ENCODE measurements around the gene TMEM253.

DNA sequence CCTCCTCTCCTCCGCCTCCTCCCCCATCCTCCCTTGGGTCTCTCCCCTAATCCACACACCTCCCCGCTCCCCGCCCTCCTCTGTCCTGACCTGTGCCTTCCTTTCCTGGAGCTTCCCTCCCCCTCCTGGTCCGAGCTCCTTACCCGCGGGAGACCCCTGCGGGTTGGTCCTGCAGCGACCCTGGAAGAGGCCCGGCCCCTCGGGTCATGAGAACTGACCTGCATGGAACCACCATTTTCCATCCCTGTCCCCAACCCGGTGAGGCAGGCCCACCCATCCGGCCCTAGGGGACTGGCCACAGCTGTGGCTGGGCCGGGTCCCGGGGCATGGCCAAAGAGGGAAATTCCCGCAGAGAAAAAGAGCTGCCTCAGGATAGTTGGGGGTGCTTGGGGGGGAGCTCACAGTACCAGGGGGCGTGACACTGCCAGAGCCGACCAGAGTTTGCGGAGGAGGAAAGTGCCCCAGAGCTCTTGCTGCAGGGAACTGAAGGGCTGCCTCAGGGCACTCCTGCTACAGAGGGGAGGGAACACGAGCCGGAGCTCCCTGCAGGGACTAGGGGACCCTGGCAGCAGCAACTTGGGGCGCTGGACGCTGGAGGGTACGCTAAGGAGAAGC is 30.1 kb upstream of the TMEM253 start:
- TF ChIP-seq POLR2A (IDR thresholded peaks at IDR 0.05; ENCODE audit: low read depth, low read length) (no peak), POLR2AphosphoS5 (IDR thresholded peaks at IDR 0.05; ENCODE audit: low read depth, low read length) (no peak), TAF1 (IDR thresholded peaks at IDR 0.05; ENCODE audit: low read depth, low read length) (no peak)
